ENCODE measurements around the gene SH3RF1.

DNA sequence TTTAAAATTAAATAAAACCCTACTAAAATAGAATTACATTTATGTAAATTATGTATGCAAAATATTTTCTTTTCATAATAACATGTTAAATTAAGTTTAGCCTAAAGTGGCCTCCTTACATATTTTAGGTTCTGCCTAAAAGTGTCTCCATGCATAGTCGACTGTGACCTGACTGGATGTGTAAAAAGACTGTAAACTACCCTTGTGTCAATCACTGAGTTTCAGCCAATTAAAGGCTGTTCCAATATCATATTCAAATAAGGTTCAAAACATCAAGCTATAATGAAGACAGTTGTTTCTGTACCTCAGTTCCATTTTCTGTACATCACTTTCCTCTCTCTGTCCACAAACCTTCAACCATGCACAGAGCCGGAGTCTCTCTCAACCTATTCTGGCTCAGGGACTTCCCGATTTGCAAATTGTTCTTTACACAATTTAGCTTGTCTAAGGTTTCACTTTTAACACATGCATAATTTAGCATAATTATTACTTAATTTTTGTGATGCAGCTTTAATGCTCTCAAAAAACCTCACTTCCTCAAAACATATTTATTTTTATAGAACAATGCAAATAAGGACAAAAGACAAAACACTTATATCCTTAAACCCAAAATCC is 60.1 kb downstream of the SH3RF1 start:
- TF ChIP-seq RAD21 (IDR thresholded peaks at IDR 0.05; ENCODE audit: low read depth) (no peak), TCF7L2 (IDR thresholded peaks at IDR 0.05; ENCODE audit: borderline replicate concordance, extremely low read depth, insufficient read depth, insufficient read length) (no peak), SRF (IDR thresholded peaks at IDR 0.05; ENCODE audit: low read depth) (no peak), POLR2A (IDR thresholded peaks at IDR 0.05; ENCODE audit: borderline replicate concordance, extremely low read depth, insufficient read depth, insufficient read length) (no peak), EZH2 (IDR thresholded peaks at IDR 0.05) (no peak), SP1 (IDR thresholded peaks at IDR 0.05; ENCODE audit: low read depth) (no peak), ELF1 (IDR thresholded peaks at IDR 0.05; ENCODE audit: borderline replicate concordance, low read depth) (no peak), ZBTB33 (IDR thresholded peaks at IDR 0.05; ENCODE audit: extremely low read depth, insufficient replicate concordance, low read length) (no peak), FOSL1 (IDR thresholded peaks at IDR 0.05; ENCODE audit: low read depth) (no peak)
- TF ChIP-seq, protein P1, sequence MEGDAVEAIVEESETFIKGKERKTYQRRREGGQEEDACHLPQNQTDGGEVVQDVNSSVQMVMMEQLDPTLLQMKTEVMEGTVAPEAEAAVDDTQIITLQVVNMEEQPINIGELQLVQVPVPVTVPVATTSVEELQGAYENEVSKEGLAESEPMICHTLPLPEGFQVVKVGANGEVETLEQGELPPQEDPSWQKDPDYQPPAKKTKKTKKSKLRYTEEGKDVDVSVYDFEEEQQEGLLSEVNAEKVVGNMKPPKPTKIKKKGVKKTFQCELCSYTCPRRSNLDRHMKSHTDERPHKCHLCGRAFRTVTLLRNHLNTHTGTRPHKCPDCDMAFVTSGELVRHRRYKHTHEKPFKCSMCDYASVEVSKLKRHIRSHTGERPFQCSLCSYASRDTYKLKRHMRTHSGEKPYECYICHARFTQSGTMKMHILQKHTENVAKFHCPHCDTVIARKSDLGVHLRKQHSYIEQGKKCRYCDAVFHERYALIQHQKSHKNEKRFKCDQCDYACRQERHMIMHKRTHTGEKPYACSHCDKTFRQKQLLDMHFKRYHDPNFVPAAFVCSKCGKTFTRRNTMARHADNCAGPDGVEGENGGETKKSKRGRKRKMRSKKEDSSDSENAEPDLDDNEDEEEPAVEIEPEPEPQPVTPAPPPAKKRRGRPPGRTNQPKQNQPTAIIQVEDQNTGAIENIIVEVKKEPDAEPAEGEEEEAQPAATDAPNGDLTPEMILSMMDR (IDR thresholded peaks at IDR 0.05 in 2 of 3, conservative IDR thresholded peaks at IDR 0.05 in 1 of 3; ENCODE audit: borderline replicate concordance in 1 of 3, insufficient read depth in 1 of 3, low read depth in 2 of 3, low read length in 2 of 3) = no peak
